DND-41 (cell line): Measurements from ENCODE around the gene CS.

ENCODE experiments used
- CTCF ChIP-seq: IDR thresholded peaks from 2 replicates; pipeline ENCODE4 v1.5.1; 2012; ENCODE audit warnings: borderline replicate concordance, low read length, moderate library complexity, mild to moderate bottlenecking; ENCODE audit not compliant: poor library complexity, severe bottlenecking; ENCODE audit errors: extremely low read depth
- EZH2 ChIP-seq: IDR thresholded peaks from 3 replicates; pipeline ENCODE4 v1.6.1; 2012; ENCODE audit warnings: borderline replicate concordance, low read depth, mild to moderate bottlenecking, moderate library complexity, low read length, inconsistent platforms; ENCODE audit not compliant: severe bottlenecking

DNA sequence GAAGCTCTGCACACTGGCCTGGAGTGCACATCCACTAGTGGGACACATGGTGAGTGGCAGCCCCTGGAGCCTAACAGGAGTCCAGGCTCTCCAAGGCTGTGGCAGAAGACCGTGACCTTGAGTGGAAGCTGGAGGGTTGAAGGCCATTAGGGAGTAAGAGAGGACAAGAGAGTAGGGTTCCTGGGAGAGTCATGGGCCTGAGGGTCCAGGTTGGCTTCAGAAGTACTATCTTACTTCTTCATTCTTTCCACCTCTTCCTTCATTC is 39.0 kb upstream of the CS start:
- TF ChIP-seq CTCF (no peak), EZH2 (no peak)
